Ectodermal cell (in vitro differentiated cells): Measurements from ENCODE around the gene MAGEB3. TPM values are rescaled to one million over a fixed set of nuclear protein-coding genes. Genes with fewer than 3 reads are reported as not detected.
"Not testable (repeated sequence)": the region's sequence is repeated elsewhere in the genome, so short reads cannot be mapped to it uniquely, and the experiment has no call there.

ENCODE experiments used
- H3K27ac ChIP-seq: 2 replicates; pipeline ENCODE4 v1.7.0; 2013; ENCODE audit warnings: mild to moderate bottlenecking, low read depth, low read length; ENCODE audit not compliant: insufficient read depth, poor library complexity, severe bottlenecking
- H3K27me3 ChIP-seq: 2 replicates; pipeline ENCODE4 v1.7.0; 2013; ENCODE audit warnings: mild to moderate bottlenecking, low read length; ENCODE audit not compliant: insufficient read depth, control insufficient read depth, poor library complexity, severe bottlenecking
- H3K36me3 ChIP-seq: one replicate; pipeline ENCODE4 v1.7.0; 2013; ENCODE audit warnings: low read length; ENCODE audit not compliant: control insufficient read depth, insufficient read depth
- H3K4me1 ChIP-seq: one replicate; pipeline ENCODE4 v1.7.0; 2013; ENCODE audit warnings: low read length; ENCODE audit not compliant: control insufficient read depth, insufficient read depth
- H3K4me3 ChIP-seq: 2 replicates; pipeline ENCODE4 v1.7.0; 2013; ENCODE audit warnings: low read depth, low read length, control low read depth; ENCODE audit not compliant: insufficient read depth
- H3K9me3 ChIP-seq: 2 replicates; pipeline ENCODE4 v1.7.0; 2013; ENCODE audit warnings: mild to moderate bottlenecking, low read length, moderate library complexity; ENCODE audit not compliant: control insufficient read depth
- WGBS, 2 experiments: methylation state at CpG; one replicate each; pipeline ENCODE4 v1.1.7; 2013; ENCODE audit warnings: missing lambda C conversion rate in 2 of 2; 5-methylcytosine and 5-hydroxymethylcytosine counted together
- polyA plus RNA-seq, 4 experiments: library from polyadenylated mRNA; stranded (reverse); fragments of 50-300 nt; gene quantifications; one replicate each; pipeline ENCODE4 v1.2.3, GENCODE V29; 2013

The MAGEB3 gene
- not detected for polyA plus RNA-seq (2013, experiment 1 of 4)
- polyA plus RNA-seq (2013, experiment 2 of 4): not detected
- not detected for polyA plus RNA-seq (2013, experiment 3 of 4)
- not detected for polyA plus RNA-seq (2013, experiment 4 of 4)

- 90 to 97% methylated on average over 3 to 4 of the region's 4 CpGs for WGBS, 2 experiments
- H3K27me3 ChIP-seq: no peaks in the 10 kb centered on the region
- H3K36me3 ChIP-seq: no peaks in the 10 kb centered on the region
- no peaks in the 10 kb centered on the region for H3K4me1 ChIP-seq
- no peaks in the 10 kb centered on the region for H3K9me3 ChIP-seq
- H3K27ac ChIP-seq: no peak within 1 kb of the TSS
- no peak within 1 kb of the TSS for H3K4me3 ChIP-seq
Observed at GRCh38 chrX:30230395-30230794, at the start of gene MAGEB3. Gene MAGEB3, plus strand, starts transcription at chrX:30230657. Its CDS starts 5,268 bp downstream, at chrX:30235925.

GRCh38 chrX:30181353-30181752 is 49.1 kb upstream of the MAGEB3 start:
- Histone ChIP-seq H3K4me3 (no peak overlapping the region), H3K36me3 (no peaks in the 10 kb centered on the region), H3K4me1 (no peaks in the 10 kb centered on the region), H3K27ac (no peak overlapping the region), H3K27me3 (no peaks in the 10 kb centered on the region), H3K9me3 (no peaks in the 10 kb centered on the region)
- 100% methylated on average over 1 of the region's 1 CpG; no CpG with 5 or more reads in 1 of the 2 experiments for WGBS, 2 experiments

- no peaks in the 10 kb centered on the region for H3K9me3 ChIP-seq
- H3K36me3 ChIP-seq: no peaks in the 10 kb centered on the region
- WGBS, 2 experiments: 94 to 98% methylated on average over 3 of the region's 3 CpGs
- no peaks in the 10 kb centered on the region for H3K27me3 ChIP-seq
- H3K4me3 ChIP-seq: no peak overlapping the region
- no peaks in the 10 kb centered on the region for H3K4me1 ChIP-seq
- no peak overlapping the region for H3K27ac ChIP-seq
Observed at GRCh38 chrX:30183554-30183953, 46.9 kb upstream of the MAGEB3 start.

- WGBS, 2 experiments: 100% methylated on average over 2 of the region's 2 CpGs
- H3K4me1 ChIP-seq: no peaks in the 10 kb centered on the region
- no peaks in the 10 kb centered on the region for H3K36me3 ChIP-seq
Observed at GRCh38 chrX:30190426-30190825, 40.0 kb upstream of the MAGEB3 start.

GRCh38 chrX:30193910-30194309 is 36.5 kb upstream of the MAGEB3 start:
- not testable (repeated sequence) for H3K36me3 ChIP-seq, H3K27ac ChIP-seq, H3K4me1 ChIP-seq, H3K9me3 ChIP-seq, H3K4me3 ChIP-seq, H3K27me3 ChIP-seq
- WGBS, 2 experiments: 38 to 65% methylated on average over 2 to 4 of the region's 6 CpGs

More at GRCh38 chrX:30190426-30190825, 40.0 kb upstream of the MAGEB3 start:
- H3K4me3 ChIP-seq: no peak overlapping the region
- no peaks in the 10 kb centered on the region for H3K27me3 ChIP-seq
- H3K9me3 ChIP-seq: no peaks in the 10 kb centered on the region
- H3K27ac ChIP-seq: no peak overlapping the region

- WGBS, 2 experiments: 29 to 33% methylated on average over 1 of the region's 1 CpG
Observed at GRCh38 chrX:30196322-30196721, 34.1 kb upstream of the MAGEB3 start.

GRCh38 chrX:30212172-30212571 is 18.3 kb upstream of the MAGEB3 start:
- H3K9me3 ChIP-seq: no peaks in the 10 kb centered on the region
- H3K27ac ChIP-seq: no peak overlapping the region
- H3K4me1 ChIP-seq: no peaks in the 10 kb centered on the region
- H3K4me3 ChIP-seq: no peak overlapping the region
- H3K27me3 ChIP-seq: no peaks in the 10 kb centered on the region
- whole genome bisulfite sequencing, 2 experiments: 90 to 94% methylated on average over 2 of the region's 2 CpGs
- no peaks in the 10 kb centered on the region for H3K36me3 ChIP-seq

More at GRCh38 chrX:30196322-30196721, 34.1 kb upstream of the MAGEB3 start:
- Histone ChIP-seq H3K4me3 (no peak overlapping the region), H3K4me1 (no peaks in the 10 kb centered on the region), H3K27ac (no peak overlapping the region), H3K9me3 (no peaks in the 10 kb centered on the region), H3K27me3 (no peaks in the 10 kb centered on the region), H3K36me3 (no peaks in the 10 kb centered on the region)

- Histone ChIP-seq H3K4me3 (no peak within 1 kb of the TSS), H3K36me3 (no peaks in the 10 kb centered on the region), H3K27ac (no peak within 1 kb of the TSS), H3K9me3 (no peaks in the 10 kb centered on the region), H3K27me3 (no peaks in the 10 kb centered on the region), H3K4me1 (no peaks in the 10 kb centered on the region)
- WGBS, 2 experiments: 96% methylated on average over 28 to 29 of the region's 29 CpGs
Observed at GRCh38 chrX:30215357-30215843, 15.1 kb upstream of the MAGEB3 start, which contains the start of gene MAGEB2. Gene MAGEB2, plus strand, starts transcription at chrX:30215563. Its CDS starts 3,018 bp downstream, at chrX:30218581.

- H3K4me1 ChIP-seq: no peaks in the 10 kb centered on the region
- no peaks in the 10 kb centered on the region for H3K27me3 ChIP-seq
- no peak overlapping the region for H3K4me3 ChIP-seq
- no peaks in the 10 kb centered on the region for H3K9me3 ChIP-seq
- 96 to 100% methylated on average over 1 of the region's 1 CpG for WGBS, 2 experiments
- H3K27ac ChIP-seq: no peak overlapping the region
- H3K36me3 ChIP-seq: no peaks in the 10 kb centered on the region
Observed at GRCh38 chrX:30217465-30217864, 13.0 kb upstream of the MAGEB3 start.

GRCh38 chrX:30219372-30219771 is 11.1 kb upstream of the MAGEB3 start:
- WGBS, 2 experiments: 53 to 57% methylated on average over 4 of the region's 4 CpGs
- Histone ChIP-seq H3K36me3 (no peaks in the 10 kb centered on the region), H3K4me1 (no peaks in the 10 kb centered on the region), H3K27me3 (no peaks in the 10 kb centered on the region), H3K4me3 (no peak overlapping the region), H3K27ac (no peak overlapping the region), H3K9me3 (no peaks in the 10 kb centered on the region)
